NCI-H82 treated with DMSO at 0.1 percent for 48 hours (cell line): ENCODE measurements around the gene NHP2.
A peak's percentile ranks its signal among the peaks of the same experiment; 100 is the strongest.
"Not testable (repeated sequence)": the region's sequence is repeated elsewhere in the genome, so short reads cannot be mapped to it uniquely, and the experiment has no call there.

Experiments
- DNase-seq: peaks from one replicate; lab custom pipeline; 2025; ENCODE audit not compliant: unreplicated experiment; lab: John Stamatoyannopoulos, UW

NHP2 gene

GRCh38 chr5:178131446-178131996, 22.2 kb downstream of the NHP2 start:
- no peak for DNase-seq

DNA sequence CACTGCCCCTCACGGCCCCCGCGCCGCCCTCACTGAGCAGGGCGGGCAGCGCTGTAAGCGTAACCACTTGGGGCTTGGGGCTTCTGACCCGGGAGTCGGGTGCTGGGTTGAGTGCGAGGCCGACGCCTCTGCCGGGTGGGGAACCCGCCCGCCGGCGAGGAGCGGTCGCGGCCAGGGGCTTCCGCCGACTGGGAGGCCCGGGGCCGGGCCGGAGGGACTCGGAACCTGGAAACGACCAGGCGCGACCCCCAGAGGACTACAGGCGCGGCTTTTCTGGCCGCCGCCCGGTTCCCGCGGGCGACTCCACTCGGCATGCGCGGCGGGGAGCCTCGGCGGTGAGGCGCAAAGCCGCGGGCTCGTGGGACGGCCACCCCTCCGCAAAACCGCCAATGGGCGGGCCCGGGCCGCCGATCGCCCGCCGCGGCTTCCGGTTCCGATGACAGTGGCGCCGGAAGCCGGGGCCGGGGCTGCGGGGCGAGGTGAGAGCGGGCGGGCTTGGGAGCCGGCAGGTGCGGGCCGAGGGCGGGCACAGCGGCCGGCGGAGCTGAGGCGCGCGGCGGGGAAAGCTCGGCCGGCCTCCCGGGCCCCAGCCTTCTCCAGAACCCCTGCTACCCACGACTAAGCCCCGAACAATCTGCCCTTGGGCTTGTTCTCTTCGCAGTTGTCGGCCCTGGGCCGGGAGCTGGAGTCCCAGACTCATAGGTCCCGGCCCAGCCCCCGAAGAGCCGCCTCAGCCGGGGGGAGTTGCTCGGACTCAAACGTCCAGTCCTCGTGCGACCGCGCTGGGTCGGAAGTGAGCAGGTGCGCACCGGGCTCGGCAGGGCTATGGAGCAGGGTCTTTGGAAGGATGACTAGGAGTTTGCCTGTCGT, 22.9 kb downstream of the NHP2 start, which contains the start of gene RMND5B:
Gene RMND5B (plus strand): TSS at position 439 of the 870 bp plus-strand sequence. CDS start 7,106 bp downstream, outside the sequence.
- peak; percentile 42 for DNase-seq

- not testable (repeated sequence) for DNase-seq
These were observed 23.5 kb downstream of the NHP2 start for GRCh38 chr5:178130234-178130575.

DNA sequence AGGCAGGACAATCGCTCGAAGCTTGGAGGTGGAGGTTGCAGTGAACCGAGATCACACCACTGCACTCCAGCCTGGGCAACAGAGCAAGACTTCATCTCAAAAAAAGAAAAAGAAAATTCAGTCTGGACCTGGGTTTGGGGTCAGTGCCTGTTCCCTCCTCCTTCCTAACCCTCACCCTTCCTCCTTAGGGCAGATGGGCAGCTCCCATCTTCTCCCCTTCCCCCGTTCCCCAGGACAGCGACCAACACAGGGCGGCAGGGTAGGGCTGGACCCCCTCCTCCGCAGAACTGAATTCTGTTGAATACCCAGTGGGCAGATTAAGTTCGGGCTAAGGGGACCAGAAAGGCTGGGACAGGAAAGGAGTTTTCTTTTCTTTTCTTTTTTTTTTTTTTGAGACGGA, 24.4 kb downstream of the NHP2 start:
- DNase-seq = no peak

GRCh38 chr5:178127300-178128009, 26.2 kb downstream of the NHP2 start:
- not testable (repeated sequence) for DNase-seq

- no peak for DNase-seq
These were observed 27.1 kb downstream of the NHP2 start for GRCh38 chr5:178126556-178126955.

- DNase-seq = no peak
These were observed 28.3 kb downstream of the NHP2 start for GRCh38 chr5:178125253-178125906.

- no peak for DNase-seq
These were observed 29.4 kb downstream of the NHP2 start for GRCh38 chr5:178123966-178124925.

GRCh38 chr5:178123094-178123965, 30.4 kb downstream of the NHP2 start:
- DNase-seq = no peak

DNA sequence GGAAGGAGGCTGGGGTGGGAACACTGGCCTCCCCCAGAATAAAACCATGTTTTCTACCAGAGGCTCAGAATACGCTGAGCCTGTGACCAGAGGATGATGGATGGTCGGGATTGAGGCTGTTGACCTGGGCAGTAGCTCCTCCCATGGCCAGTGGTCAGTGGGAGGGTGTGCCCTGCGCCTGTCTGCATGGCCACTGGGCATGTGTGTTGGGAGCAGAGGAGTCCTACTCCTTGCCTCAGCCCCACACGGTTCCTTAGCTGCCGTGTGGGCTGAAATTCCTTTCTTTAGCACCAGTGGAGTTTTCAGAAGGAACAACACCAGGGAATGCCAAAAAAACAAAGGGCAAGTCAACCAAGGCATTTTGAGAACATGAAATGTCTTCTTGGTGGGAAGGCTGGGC, 31.3 kb downstream of the NHP2 start:
- no peak for DNase-seq

DNA sequence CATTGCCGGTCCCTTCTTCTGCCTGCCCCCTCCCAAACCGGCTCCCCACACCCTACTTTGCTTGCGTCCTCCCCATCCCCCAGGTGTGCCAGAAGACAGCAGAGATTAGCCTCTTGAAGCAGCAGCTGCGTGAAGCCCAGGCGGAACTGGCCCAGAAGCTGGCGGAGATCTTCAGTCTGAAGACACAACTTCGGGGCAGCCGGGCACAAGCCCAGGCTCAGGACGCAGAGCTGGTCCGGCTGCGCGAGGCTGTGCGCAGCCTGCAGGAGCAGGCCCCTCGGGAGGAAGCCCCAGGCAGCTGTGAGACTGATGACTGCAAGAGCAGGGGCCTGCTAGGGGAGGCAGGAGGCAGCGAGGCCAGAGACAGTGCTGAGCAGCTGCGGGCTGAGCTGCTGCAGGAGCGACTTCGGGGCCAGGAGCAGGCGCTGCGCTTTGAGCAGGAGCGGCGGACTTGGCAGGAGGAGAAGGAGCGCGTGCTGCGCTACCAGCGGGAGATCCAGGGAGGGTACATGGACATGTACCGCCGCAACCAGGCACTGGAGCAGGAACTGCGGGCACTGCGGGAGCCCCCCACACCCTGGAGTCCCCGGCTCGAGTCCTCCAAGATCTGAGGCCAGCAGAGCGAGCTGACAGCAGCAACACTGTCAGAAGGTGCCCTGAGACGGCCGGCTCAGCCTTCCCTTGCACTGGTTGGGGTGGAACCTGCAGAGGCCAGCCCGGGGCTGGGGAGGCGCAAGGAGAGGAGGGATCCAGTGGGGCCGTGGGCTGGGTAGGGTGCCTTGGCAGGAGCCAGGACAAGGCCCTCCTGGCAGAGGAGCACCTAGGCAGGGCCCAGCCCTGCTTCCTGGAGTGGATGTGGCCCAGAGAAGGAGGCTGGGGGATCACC, 32.1 kb downstream of the NHP2 start:
- no peak for DNase-seq

- DNase-seq = peak; percentile 79
These were observed 32.9 kb downstream of the NHP2 start for GRCh38 chr5:178120607-178121357.

DNA sequence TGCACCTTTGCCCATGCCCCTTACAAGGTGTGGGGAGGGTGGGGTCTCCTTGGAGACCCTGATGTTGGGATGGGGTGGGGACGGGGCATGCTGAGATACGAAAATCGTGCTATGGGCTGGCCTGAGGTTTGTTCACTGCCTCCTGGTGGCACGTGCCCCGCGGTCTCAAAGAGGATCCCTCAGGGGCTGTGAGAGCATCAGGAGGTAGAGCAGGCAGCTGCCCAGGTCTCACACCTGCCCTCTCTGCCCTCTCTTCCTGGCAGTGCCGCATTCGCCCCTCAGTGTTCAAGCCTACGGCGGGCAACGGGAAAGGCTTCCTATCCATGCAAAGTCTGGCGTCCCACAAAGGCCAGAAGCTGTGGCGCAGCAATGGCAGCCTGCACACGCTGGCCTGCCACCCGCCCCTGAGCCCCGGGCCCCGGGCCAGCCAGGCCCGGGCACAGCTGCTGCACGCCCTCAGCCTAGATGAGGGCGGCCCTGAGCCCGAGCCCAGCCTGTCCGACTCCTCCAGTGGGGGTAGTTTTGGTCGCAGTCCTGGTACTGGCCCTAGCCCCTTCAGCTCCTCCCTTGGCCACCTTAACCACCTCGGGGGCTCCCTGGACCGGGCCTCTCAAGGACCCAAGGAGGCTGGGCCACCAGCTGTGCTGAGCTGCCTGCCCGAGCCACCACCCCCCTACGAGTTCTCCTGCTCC, 33.6 kb downstream of the NHP2 start:
- no peak for DNase-seq

DNA sequence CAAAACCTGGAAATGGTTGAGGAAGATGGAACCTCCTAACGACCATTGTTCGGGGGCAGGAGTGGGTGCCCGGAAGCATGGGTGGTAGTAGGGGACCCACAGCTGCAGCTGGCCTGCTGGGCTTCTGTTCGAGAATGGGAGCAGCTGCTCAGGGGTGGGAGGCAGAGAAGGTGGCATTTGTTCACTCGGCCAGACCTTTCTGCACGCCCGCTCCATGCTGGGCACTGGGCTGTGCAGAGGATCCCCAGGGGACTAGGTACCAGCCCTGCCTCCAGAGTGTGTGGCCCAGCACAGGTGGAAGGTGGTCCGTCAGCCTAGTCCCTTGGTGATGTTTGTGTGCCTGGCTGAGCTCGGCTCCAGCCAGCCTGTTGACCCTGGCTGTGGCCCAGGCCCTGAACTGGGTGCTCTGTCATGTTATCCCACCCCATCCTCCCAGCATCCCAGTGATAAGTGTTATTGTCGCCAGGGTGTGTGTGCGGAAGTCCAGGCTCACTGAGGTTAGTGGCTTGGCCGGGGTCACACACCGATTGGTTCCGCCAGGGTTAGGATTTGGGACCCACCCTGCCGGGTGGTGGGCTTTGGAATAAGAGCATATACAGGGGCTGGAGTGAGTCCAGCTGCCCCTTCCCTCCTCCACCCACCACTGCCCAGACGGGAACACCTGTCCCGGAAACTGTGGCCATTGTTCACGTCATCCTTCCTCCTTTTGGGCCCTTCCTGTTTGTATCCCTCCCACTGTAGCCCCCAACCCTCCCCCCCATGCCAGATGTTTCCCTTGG, 35.6 kb downstream of the NHP2 start:
- no peak for DNase-seq

- no peak for DNase-seq
These were observed 37.4 kb downstream of the NHP2 start for GRCh38 chr5:178116143-178116885.

GRCh38 chr5:178115814-178116142, 37.9 kb downstream of the NHP2 start:
- no peak for DNase-seq
